ENCODE measurements around the gene WDR20.

WDR20 gene

DNA sequence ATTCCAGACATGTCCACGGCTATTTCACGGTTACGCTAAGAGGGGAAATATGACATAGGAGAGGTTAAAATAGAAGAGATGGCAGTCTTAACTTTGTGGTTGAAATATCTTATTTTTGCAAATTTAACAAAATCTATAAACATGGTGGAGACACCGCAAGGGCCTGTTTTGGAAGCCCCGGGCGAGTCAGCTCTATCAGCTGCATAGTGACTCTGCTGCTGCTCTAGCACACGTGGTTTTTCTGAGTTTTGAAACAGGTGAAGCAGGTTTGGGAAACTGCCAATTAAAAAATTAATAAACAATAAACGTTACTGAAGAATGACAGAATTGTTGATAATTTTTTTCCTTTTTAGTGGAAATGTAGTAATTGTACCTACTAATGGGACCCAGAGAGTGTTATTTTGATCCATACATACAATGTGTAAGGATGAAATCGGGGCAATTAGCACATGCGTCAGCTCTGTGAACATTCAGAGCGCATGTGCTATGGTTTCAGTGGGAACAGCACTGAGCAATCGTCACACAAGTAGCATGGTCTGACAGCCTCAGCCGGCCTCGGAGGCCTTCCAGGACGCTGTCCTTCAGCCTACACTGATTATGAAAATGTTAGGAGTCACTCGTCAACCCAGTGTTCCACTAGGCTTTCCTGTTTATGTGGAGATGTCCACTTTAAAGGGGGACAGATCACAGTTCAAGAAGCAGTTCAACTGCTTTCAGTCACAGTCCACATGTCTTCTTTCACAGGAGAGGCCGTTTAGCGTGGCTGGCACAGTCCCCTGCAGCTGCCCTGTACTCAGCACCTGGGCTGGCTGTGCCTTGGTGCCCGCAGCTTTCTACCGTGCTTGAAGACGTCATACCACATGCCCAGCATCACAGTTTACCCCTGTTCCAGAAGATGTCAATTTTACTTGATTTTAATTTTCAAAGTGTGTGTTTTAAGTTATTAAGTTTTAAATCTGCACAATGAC lies 113.4 kb downstream of the WDR20 start:
- no peak for TF ChIP-seq TEAD4 (IDR thresholded peaks at IDR 0.05)
- no peak for TF ChIP-seq TCF12 (IDR thresholded peaks at IDR 0.05; ENCODE audit: low read depth)
- no peak for TF ChIP-seq EP300 (IDR thresholded peaks at IDR 0.05; ENCODE audit: borderline replicate concordance)
- no peak for TF ChIP-seq TAF1 (IDR thresholded peaks at IDR 0.05; ENCODE audit: low read depth)
- TF ChIP-seq, protein P1, sequence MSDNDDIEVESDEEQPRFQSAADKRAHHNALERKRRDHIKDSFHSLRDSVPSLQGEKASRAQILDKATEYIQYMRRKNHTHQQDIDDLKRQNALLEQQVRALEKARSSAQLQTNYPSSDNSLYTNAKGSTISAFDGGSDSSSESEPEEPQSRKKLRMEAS (IDR thresholded peaks at IDR 0.05) = no peak
- no peak for TF ChIP-seq ZBTB7A (IDR thresholded peaks at IDR 0.05; ENCODE audit: low read depth)
- TF ChIP-seq CEBPB (IDR thresholded peaks at IDR 0.05) = no peak
- no peak for TF ChIP-seq YY1 (IDR thresholded peaks at IDR 0.05; ENCODE audit: low read depth)
- TF ChIP-seq FOXM1 (IDR thresholded peaks at IDR 0.05; ENCODE audit: borderline replicate concordance, low read depth) = no peak

DNA sequence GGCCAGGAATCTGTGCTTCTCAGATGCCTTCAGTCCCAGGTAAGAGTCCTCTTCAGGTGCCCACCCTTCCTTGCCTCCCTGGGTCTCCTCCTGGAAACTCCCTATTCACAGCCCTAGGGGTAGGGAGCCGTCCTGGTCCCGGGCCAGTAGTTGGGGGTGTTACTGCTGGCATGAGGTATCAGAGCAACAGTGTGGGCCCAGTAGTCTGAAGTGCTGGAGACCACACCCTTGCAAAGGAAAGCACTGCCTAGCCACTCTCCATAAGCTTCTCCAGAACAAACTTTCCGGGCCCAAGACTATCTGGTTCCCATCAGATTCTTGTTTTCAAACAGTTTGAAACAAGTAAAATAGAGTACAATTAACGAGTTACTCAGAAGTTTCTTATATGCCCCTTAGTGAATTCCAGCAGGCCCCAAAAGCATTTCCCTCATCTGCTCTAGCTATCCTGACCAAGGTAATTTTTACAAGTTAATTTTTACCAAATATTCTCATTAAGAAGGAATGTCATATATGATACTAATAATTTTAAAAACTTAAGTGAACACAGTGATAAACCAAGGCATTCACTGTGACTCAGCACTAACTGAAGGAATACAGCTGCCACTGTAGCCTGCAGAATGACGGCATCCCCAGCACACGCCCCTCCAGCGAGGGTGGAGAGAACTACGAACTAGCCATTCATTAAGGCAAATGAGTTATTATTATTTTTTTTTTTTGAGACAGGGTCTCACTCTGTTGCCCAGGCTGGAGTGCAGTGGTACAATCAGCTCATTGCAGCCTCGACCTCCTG lies 115.9 kb downstream of the WDR20 start:
- TF ChIP-seq, protein P2, sequence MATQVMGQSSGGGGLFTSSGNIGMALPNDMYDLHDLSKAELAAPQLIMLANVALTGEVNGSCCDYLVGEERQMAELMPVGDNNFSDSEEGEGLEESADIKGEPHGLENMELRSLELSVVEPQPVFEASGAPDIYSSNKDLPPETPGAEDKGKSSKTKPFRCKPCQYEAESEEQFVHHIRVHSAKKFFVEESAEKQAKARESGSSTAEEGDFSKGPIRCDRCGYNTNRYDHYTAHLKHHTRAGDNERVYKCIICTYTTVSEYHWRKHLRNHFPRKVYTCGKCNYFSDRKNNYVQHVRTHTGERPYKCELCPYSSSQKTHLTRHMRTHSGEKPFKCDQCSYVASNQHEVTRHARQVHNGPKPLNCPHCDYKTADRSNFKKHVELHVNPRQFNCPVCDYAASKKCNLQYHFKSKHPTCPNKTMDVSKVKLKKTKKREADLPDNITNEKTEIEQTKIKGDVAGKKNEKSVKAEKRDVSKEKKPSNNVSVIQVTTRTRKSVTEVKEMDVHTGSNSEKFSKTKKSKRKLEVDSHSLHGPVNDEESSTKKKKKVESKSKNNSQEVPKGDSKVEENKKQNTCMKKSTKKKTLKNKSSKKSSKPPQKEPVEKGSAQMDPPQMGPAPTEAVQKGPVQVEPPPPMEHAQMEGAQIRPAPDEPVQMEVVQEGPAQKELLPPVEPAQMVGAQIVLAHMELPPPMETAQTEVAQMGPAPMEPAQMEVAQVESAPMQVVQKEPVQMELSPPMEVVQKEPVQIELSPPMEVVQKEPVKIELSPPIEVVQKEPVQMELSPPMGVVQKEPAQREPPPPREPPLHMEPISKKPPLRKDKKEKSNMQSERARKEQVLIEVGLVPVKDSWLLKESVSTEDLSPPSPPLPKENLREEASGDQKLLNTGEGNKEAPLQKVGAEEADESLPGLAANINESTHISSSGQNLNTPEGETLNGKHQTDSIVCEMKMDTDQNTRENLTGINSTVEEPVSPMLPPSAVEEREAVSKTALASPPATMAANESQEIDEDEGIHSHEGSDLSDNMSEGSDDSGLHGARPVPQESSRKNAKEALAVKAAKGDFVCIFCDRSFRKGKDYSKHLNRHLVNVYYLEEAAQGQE (IDR thresholded peaks at IDR 0.05; ENCODE audit: low read depth) = no peak
- TF ChIP-seq, protein P1 (IDR thresholded peaks at IDR 0.05) = no peak

DNA sequence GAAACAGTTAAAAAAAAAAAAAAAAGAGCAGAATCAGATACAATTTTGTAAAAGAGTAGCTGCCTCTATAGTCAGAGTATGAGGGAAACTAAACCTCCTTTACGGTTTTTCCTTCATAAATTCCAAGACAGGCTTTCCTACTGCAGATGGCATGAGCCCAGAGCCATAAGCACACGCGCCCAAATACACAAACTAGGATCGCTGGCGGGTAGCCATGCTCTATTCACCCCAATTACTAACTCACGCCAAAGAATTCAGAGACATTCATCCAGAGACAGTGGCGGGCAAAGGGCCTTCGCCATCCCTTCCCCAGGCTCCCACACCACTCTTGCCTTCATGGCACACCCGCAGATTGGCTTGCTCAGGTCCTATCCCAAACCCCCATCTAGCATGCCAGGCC lies 117.0 kb downstream of the WDR20 start:
- no peak for TF ChIP-seq EP300 (IDR thresholded peaks at IDR 0.05; ENCODE audit: borderline replicate concordance)
- TF ChIP-seq YY1 (IDR thresholded peaks at IDR 0.05; ENCODE audit: low read depth) = no peak
- no peak for TF ChIP-seq EGR1 (IDR thresholded peaks at IDR 0.05)
- no peak for TF ChIP-seq CREB1 (IDR thresholded peaks at IDR 0.05; ENCODE audit: low read depth)
- no peak for TF ChIP-seq ZBTB7A (IDR thresholded peaks at IDR 0.05; ENCODE audit: low read depth)
- TF ChIP-seq FOXM1 (IDR thresholded peaks at IDR 0.05; ENCODE audit: borderline replicate concordance, low read depth) = no peak

DNA sequence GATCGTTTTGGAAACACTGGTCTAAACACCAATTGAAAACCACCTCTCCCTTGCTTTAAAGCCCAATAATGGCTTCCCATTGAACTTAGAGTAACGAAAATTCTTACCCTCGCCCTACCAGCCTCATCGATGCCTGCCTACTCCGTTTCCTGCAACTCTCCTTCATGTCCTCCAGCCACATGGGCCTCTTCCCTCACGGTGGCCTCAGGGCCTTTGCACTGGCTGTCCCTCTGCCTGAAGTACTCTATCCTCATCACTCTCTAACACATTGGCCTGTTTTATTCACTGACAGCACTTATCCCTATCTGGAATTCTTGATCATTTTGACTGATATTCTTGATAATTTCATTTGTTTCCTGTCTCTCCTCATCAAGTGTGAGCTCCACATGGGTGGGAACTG lies 118.4 kb downstream of the WDR20 start:
- TF ChIP-seq TAF1 (IDR thresholded peaks at IDR 0.05; ENCODE audit: low read depth) (no peak), TEAD4 (IDR thresholded peaks at IDR 0.05) (no peak), YY1 (IDR thresholded peaks at IDR 0.05; ENCODE audit: low read depth) (no peak), EGR1 (IDR thresholded peaks at IDR 0.05) (no peak), ZBTB7A (IDR thresholded peaks at IDR 0.05; ENCODE audit: low read depth) (no peak), CEBPB (IDR thresholded peaks at IDR 0.05) (no peak), NFIC (IDR thresholded peaks at IDR 0.05) (no peak), CREB1 (IDR thresholded peaks at IDR 0.05; ENCODE audit: low read depth) (no peak), TCF12 (IDR thresholded peaks at IDR 0.05; ENCODE audit: low read depth) (no peak), RAD21 (IDR thresholded peaks at IDR 0.05; ENCODE audit: low read depth) (no peak), FOXM1 (IDR thresholded peaks at IDR 0.05; ENCODE audit: borderline replicate concordance, low read depth) (no peak), EP300 (IDR thresholded peaks at IDR 0.05; ENCODE audit: borderline replicate concordance) (no peak)
- TF ChIP-seq, protein P2 (IDR thresholded peaks at IDR 0.05; ENCODE audit: low read depth) = no peak
- TF ChIP-seq, protein P1 (IDR thresholded peaks at IDR 0.05) = no peak
- TF ChIP-seq, protein P3, sequence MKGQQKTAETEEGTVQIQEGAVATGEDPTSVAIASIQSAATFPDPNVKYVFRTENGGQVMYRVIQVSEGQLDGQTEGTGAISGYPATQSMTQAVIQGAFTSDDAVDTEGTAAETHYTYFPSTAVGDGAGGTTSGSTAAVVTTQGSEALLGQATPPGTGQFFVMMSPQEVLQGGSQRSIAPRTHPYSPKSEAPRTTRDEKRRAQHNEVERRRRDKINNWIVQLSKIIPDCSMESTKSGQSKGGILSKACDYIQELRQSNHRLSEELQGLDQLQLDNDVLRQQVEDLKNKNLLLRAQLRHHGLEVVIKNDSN (IDR thresholded peaks at IDR 0.05) = no peak

All from Ishikawa (cell line).